Left lung (tissue), 10 donors: ENCODE measurements around the gene B3GNT7. TPM values are rescaled to one million over a fixed set of nuclear protein-coding genes. Genes with fewer than 3 reads are reported as not detected.

Experiments
- ATAC-seq: fragments of 200-7000 bp; cut with Tn5 transposase; one replicate; pipeline ENCODE4 v1.9.1; 2020; ENCODE audit warnings: moderate library complexity
- DNase-seq, 4 donors: peaks; one replicate each; pipeline ENCODE4 v3.0.0-alpha.2; 2013 to 2020
- H3K27ac ChIP-seq, 2 donors: fragments of 200-600 bp; sonication (generic) in 1 of 2; one replicate each; pipeline versions ENCODE4 v1.5.0 to v1.8.0; 2020 to 2021
- H3K27me3 ChIP-seq, 2 donors: fragments of 200-600 bp; sonication (generic) in 1 of 2; one replicate each; pipeline versions ENCODE4 v1.5.0 to v1.8.0; 2020 to 2021
- H3K36me3 ChIP-seq, 2 donors: fragments of 200-600 bp; sonication (generic) in 1 of 2; one replicate each; pipeline versions ENCODE4 v1.5.0 to v1.8.0; 2020 to 2021
- H3K4me1 ChIP-seq, 2 donors: fragments of 200-600 bp; one replicate each; pipeline ENCODE4 v1.8.0; 2021
- H3K4me3 ChIP-seq, 2 donors: fragments of 200-600 bp; sonication (generic) in 1 of 2; one replicate each; pipeline versions ENCODE4 v1.5.0 to v1.8.0; 2020 to 2021; ENCODE audit warnings: mild to moderate bottlenecking in 1 of 2
- H3K9me3 ChIP-seq, 2 donors: fragments of 200-600 bp; sonication (generic) in 1 of 2; one replicate each; pipeline versions ENCODE4 v1.5.0 to v1.8.0; 2020 to 2021
- intact Hi-C, 2 donors: fragments of 100-400 bp; cut with DNase I; formaldehyde crosslinking; loops; one replicate each; pipeline versions ENCODE4 v1.11.2 to v1.14.2; 2022
- polyA plus RNA-seq, 6 donors: library from polyadenylated mRNA; unstranded; fragments of 120-200 nt; gene quantifications; one replicate each; pipeline ENCODE4 v1.2.1, GENCODE V29; 2013; ENCODE audit not compliant: insufficient read length in 6 of 6
- total RNA-seq, 2 donors: library from RNA; stranded (reverse); fragmentation: NEBNext Ultra II Directional; extraction: Animal tissue kit (Norgen Biotek cat#: 25700); gene quantifications; one replicate each; pipeline ENCODE4 v1.2.1, GENCODE V29; 2021
- TF ChIP-seq, protein P1 (sequence below), 2 donors: fragments of 200-600 bp; sonication (generic) in 1 of 2; IDR thresholded peaks; one replicate each; pipeline versions ENCODE4 v1.5.0 to v1.8.0; 2021; ENCODE audit warnings: antibody characterized with exemption in 2 of 2
- donor health status: DM: no; HTN: yes; CAD: no.
- donor health status: DM: no; HTN: no; CAD: no.

The B3GNT7 gene
- total and polyA plus RNA-seq, 8 donors: 2.4 to 107 (median 4.3) TPM

GRCh38 chr2:231364961-231365810, 30.3 kb upstream of the B3GNT7 start:
- TF ChIP-seq, protein P1, sequence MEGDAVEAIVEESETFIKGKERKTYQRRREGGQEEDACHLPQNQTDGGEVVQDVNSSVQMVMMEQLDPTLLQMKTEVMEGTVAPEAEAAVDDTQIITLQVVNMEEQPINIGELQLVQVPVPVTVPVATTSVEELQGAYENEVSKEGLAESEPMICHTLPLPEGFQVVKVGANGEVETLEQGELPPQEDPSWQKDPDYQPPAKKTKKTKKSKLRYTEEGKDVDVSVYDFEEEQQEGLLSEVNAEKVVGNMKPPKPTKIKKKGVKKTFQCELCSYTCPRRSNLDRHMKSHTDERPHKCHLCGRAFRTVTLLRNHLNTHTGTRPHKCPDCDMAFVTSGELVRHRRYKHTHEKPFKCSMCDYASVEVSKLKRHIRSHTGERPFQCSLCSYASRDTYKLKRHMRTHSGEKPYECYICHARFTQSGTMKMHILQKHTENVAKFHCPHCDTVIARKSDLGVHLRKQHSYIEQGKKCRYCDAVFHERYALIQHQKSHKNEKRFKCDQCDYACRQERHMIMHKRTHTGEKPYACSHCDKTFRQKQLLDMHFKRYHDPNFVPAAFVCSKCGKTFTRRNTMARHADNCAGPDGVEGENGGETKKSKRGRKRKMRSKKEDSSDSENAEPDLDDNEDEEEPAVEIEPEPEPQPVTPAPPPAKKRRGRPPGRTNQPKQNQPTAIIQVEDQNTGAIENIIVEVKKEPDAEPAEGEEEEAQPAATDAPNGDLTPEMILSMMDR (IDR thresholded peaks at IDR 0.05): no peak
- Histone ChIP-seq H3K27ac (no peak overlapping the region), H3K4me3 (no peak overlapping the region), H3K36me3 (peaks cover 0 to 15% of the 10 kb centered on the region in 2 donors), H3K27me3 (no peaks in the 10 kb centered on the region), H3K4me1 (peaks cover 0 to 26% of the 10 kb centered on the region in 2 donors), H3K9me3 (no peaks in the 10 kb centered on the region)
- peak; percentile 22 for ATAC-seq
- peak in 2 of 4 donors; percentile 43 to 51 for DNase-seq
- intact Hi-C loops: no loop called here

GRCh38 chr2:231367178-231367577, 28.3 kb upstream of the B3GNT7 start:
- Histone ChIP-seq H3K4me1 (peaks cover 0 to 11% of the 10 kb centered on the region in 2 donors), H3K9me3 (no peaks in the 10 kb centered on the region), H3K36me3 (peaks cover 0 to 13% of the 10 kb centered on the region in 2 donors), H3K27me3 (no peaks in the 10 kb centered on the region), H3K4me3 (no peak overlapping the region), H3K27ac (no peak overlapping the region)
- TF ChIP-seq, protein P1 (IDR thresholded peaks at IDR 0.05): no peak
- intact Hi-C loops: no loop called here
- DNase-seq: no peak
- ATAC-seq: no peak

GRCh38 chr2:231369580-231370428, 25.7 kb upstream of the B3GNT7 start:
- no peak overlapping the region for H3K4me3 ChIP-seq
- no peak for ATAC-seq
- H3K4me1 ChIP-seq: no peaks in the 10 kb centered on the region
- H3K9me3 ChIP-seq: no peaks in the 10 kb centered on the region
- DNase-seq: peak in 1 of 4 donors; percentile 10
- no peak overlapping the region for H3K27ac ChIP-seq
- H3K27me3 ChIP-seq: no peaks in the 10 kb centered on the region
- TF ChIP-seq, protein P1 (IDR thresholded peaks at IDR 0.05): no peak
- intact Hi-C loops: no loop called here
- peaks cover 0 to 7% of the 10 kb centered on the region in 2 donors for H3K36me3 ChIP-seq

GRCh38 chr2:231370429-231370748, 25.1 kb upstream of the B3GNT7 start:
- H3K4me3 ChIP-seq: no peak overlapping the region
- DNase-seq (no peak), ATAC-seq (no peak)
- H3K9me3 ChIP-seq: no peaks in the 10 kb centered on the region
- no peaks in the 10 kb centered on the region for H3K4me1 ChIP-seq
- H3K27me3 ChIP-seq: no peaks in the 10 kb centered on the region
- intact Hi-C loops: no loop called here
- peaks cover 0 to 7% of the 10 kb centered on the region in 2 donors for H3K36me3 ChIP-seq
- TF ChIP-seq, protein P1 (IDR thresholded peaks at IDR 0.05): no peak
- no peak overlapping the region for H3K27ac ChIP-seq
